Endothelial cell of umbilical vein (primary cell): Measurements from ENCODE around the gene PI4KA. TPM values are rescaled to one million over a fixed set of nuclear protein-coding genes. Genes with fewer than 3 reads are reported as not detected.

ENCODE experiments used
- BruUV-seq: library from RNA; stranded (reverse); fragments of 400-500 nt; replicated peaks from 2 replicates; lab custom pipeline; 2021; lab: Mats Ljungman, UMichigan
- CTCF ChIA-PET: fragments of 300-600, 350-600 bp; sonication (Branson Sonifier 250); formaldehyde crosslinking; loops from one replicate; lab custom pipeline; 2021; ENCODE audit warnings: antibody characterized with exemption, inconsistent platforms; lab: Charles Lee
- POLR2A ChIA-PET: fragments of 300-600, 350-600 bp; sonication (Branson Sonifier 250); formaldehyde crosslinking; loops from one replicate; lab custom pipeline; 2021; ENCODE audit warnings: antibody characterized with exemption, inconsistent platforms; lab: Charles Lee
- DNase-seq: peaks from one replicate; pipeline ENCODE4 v3.0.0-alpha.2; 2011; ENCODE audit warnings: low read depth, low spot score
- FAIRE-seq: peaks from 2 replicates; lab custom pipeline; 2011; peaks lifted over from hg19 to GRCh38; lab: Jason Lieb, UNC
- H2AFZ ChIP-seq: 2 replicates; pipeline ENCODE4 v1.6.0; 2012; ENCODE audit warnings: low read depth, low read length, control low read depth, inconsistent platforms
- H3K27ac ChIP-seq: 2 replicates; pipeline ENCODE4 v1.5.1; 2011; ENCODE audit warnings: low read depth, mild to moderate bottlenecking, control low read depth, low read length, moderate library complexity; ENCODE audit not compliant: insufficient read depth
- H3K27me3 ChIP-seq, 2 experiments: 2 replicates each; pipeline versions ENCODE4 v1.6.0 to v1.6.1; 2011; ENCODE audit warnings: low read length in 2 of 2, mixed read lengths in 1 of 2; ENCODE audit not compliant: control insufficient read depth in 2 of 2, insufficient read depth in 2 of 2
- H3K36me3 ChIP-seq, 2 experiments: 2 replicates in 1 of 2; 3 replicates in 1 of 2; pipeline ENCODE4 v1.5.1; 2011; ENCODE audit warnings: low read length in 2 of 2, mild to moderate bottlenecking in 1 of 2, moderate library complexity in 1 of 2; ENCODE audit not compliant: control insufficient read depth in 2 of 2, insufficient read depth in 2 of 2; ENCODE audit errors: extremely low read depth in 1 of 2
- H3K4me1 ChIP-seq: 3 replicates; pipeline ENCODE4 v1.5.1; 2011; ENCODE audit warnings: mild to moderate bottlenecking, low read length; ENCODE audit not compliant: control insufficient read depth, insufficient read depth; ENCODE audit errors: extremely low read depth
- H3K4me2 ChIP-seq: 2 replicates; pipeline ENCODE4 v1.6.1; 2011; ENCODE audit warnings: low read length, control low read depth, mixed read lengths; ENCODE audit not compliant: insufficient read depth
- H3K4me3 ChIP-seq, 3 experiments: fragments of 200-600 bp in 1 of 3; sonication (generic), shearing (Covaris generic) in 1 of 3; replicated peaks in 1 of 3; 2 replicates each; pipeline ENCODE4 v1.5.1; 2011 to 2016; ENCODE audit warnings: control low read depth in 3 of 3, low read length in 3 of 3, mild to moderate bottlenecking in 2 of 3, inconsistent platforms in 1 of 3, low read depth in 1 of 3, moderate library complexity in 1 of 3; ENCODE audit not compliant: insufficient read depth in 1 of 3
- H3K79me2 ChIP-seq: 2 replicates; pipeline ENCODE4 v1.6.0; 2012; ENCODE audit warnings: low read length, inconsistent platforms; ENCODE audit not compliant: control insufficient read depth, insufficient read depth
- H3K9ac ChIP-seq: replicated peaks from 2 replicates; pipeline ENCODE3; 2011; ENCODE audit warnings: low read length, control low read depth; ENCODE audit not compliant: insufficient read depth; ENCODE audit errors: extremely low read depth
- H3K9me1 ChIP-seq: replicated peaks from 3 replicates; pipeline ENCODE4 v1.6.0; 2011; ENCODE audit warnings: mild to moderate bottlenecking, low read length; ENCODE audit not compliant: control insufficient read depth, insufficient read depth; ENCODE audit errors: extremely low read depth
- H3K9me3 ChIP-seq: replicated peaks from 2 replicates; pipeline ENCODE4 v1.5.1; 2012; ENCODE audit warnings: low read length, inconsistent platforms; ENCODE audit not compliant: control insufficient read depth, insufficient read depth
- H4K20me1 ChIP-seq: replicated peaks from 2 replicates; pipeline ENCODE3; 2011; ENCODE audit warnings: mild to moderate bottlenecking, low read length; ENCODE audit not compliant: control insufficient read depth, insufficient read depth; ENCODE audit errors: extremely low read depth
- CTCF ChIP-seq, 2 donors: IDR thresholded peaks; 1 replicate in 1 of 2; 2 replicates in 1 of 2; pipeline ENCODE4 v1.5.1; 2011; ENCODE audit warnings: low read length in 2 of 2, mild to moderate bottlenecking in 2 of 2, moderate library complexity in 2 of 2, control low read depth in 1 of 2, inconsistent platforms in 1 of 2, low read depth in 1 of 2; ENCODE audit not compliant: insufficient read depth in 1 of 2; ENCODE audit errors: extremely low read depth in 1 of 2
- EZH2 ChIP-seq: IDR thresholded peaks from 2 replicates; pipeline ENCODE4 v1.6.1; 2012; ENCODE audit warnings: borderline replicate concordance, low read depth, mild to moderate bottlenecking, moderate library complexity, low read length, inconsistent platforms; ENCODE audit not compliant: severe bottlenecking
- FOS ChIP-seq: IDR thresholded peaks from 2 replicates; pipeline ENCODE4 v1.6.1; 2011; ENCODE audit warnings: mild to moderate bottlenecking, low read length, moderate library complexity, borderline replicate concordance; ENCODE audit not compliant: insufficient read depth
- GATA2 ChIP-seq: IDR thresholded peaks from 2 replicates; pipeline ENCODE4 v1.7.0; 2011; ENCODE audit warnings: low read depth, mild to moderate bottlenecking, moderate library complexity, mixed read lengths, low read length; ENCODE audit not compliant: insufficient read length, insufficient read depth
- JUN ChIP-seq: IDR thresholded peaks from 2 replicates; pipeline ENCODE4 v1.6.1; 2011; ENCODE audit warnings: borderline replicate concordance, low read depth; ENCODE audit not compliant: insufficient read length, insufficient read depth
- dilution Hi-C: fragments of 300-500 bp; cut with MboI; formaldehyde crosslinking; loops from one replicate; pipeline ENCODE4 v1.15.0; 2019; ENCODE audit warnings: low sequenced_read_pairs; ENCODE audit not compliant: extremely low pct_ligation_motif_present
- intact Hi-C: fragments of 100-400 bp; cut with micrococcal nuclease; formaldehyde crosslinking; loops from one replicate; pipeline ENCODE4 v1.10.0; 2022
- polyA plus RNA-seq, 4 experiments: library from polyadenylated mRNA; depleted of rRNA in 3 of 4; stranded (reverse) in 3 of 4; unstranded in 1 of 4; fragments of >200 nt; gene quantifications; 2 replicates each; pipeline versions ENCODE4 v1.2.1 to v1.2.3, GENCODE V29; 2011 to 2012; ENCODE audit warnings: missing spikeins in 1 of 4
- total RNA-seq: library from RNA; stranded (reverse); gene quantifications from 2 replicates; pipeline ENCODE4 v1.2.3, GENCODE V29; 2021

Gene PI4KA
- total and polyA plus RNA-seq, 2 donors (not counting 3 experiments of a cell fraction or from before 2014, with no cell fraction given), result 28.9 to 56.4 TPM

- Histone ChIP-seq H3K4me1 (no peaks in the 10 kb centered on the region), H3K36me3 (no peaks in the 10 kb centered on the region), H3K79me2 (no peaks in the 10 kb centered on the region), H4K20me1 (no peaks in the 10 kb centered on the region), H3K9me1 (no peaks in the 10 kb centered on the region), H3K4me2 (no peak overlapping the region), H2AFZ (no peak overlapping the region), H3K27me3 (peaks cover 11 to 53% of the 10 kb centered on the region in 2 experiments), H3K9me3 (no peaks in the 10 kb centered on the region), H3K4me3 (no peak overlapping the region), H3K27ac (no peak overlapping the region), H3K9ac (no peak overlapping the region)
- FAIRE-seq, result no peak
- ChIA-PET POLR2A (no interaction called here), CTCF (no interaction called here)
- no TSS peak for BruUV-seq
- no peak for DNase-seq
- dilution Hi-C loops (no loop called here), intact Hi-C loops (no loop called here)
- TF ChIP-seq JUN (no peak), FOS (no peak), GATA2 (no peak), EZH2 (no peak), CTCF (IDR thresholded peaks at IDR 0.05; ENCODE audit: extremely low read depth in 1 of 2, insufficient read depth in 1 of 2, low read depth in 1 of 2, low read length in 2 of 2) (no peak)
Observed at GRCh38 chr22:20674998-20675397, 183.6 kb downstream of the PI4KA start.
